HCT116 (cell line): ENCODE data around the gene UTP14A. TPM values are rescaled to one million over a fixed set of nuclear protein-coding genes. Genes with fewer than 3 reads are reported as not detected.
"Not testable (repeated sequence)": the region's sequence is repeated elsewhere in the genome, so short reads cannot be mapped to it uniquely, and the experiment has no call there.

Experiments used
- ATAC-seq: fragments of 200-7000 bp; cut with Tn5 transposase; 2 replicates; pipeline ENCODE4 v1.9.1; 2020; ENCODE audit warnings: mild to moderate bottlenecking, moderate library complexity
- BruUV-seq: library from RNA; stranded (reverse); fragments of 400-500 nt; replicated peaks from 2 replicates; lab custom pipeline; 2021; lab: Mats Ljungman, UMichigan
- CTCF ChIA-PET: fragments of 300-600 bp; sonication (Branson Sonifier 250); formaldehyde crosslinking; loops from one replicate; lab custom pipeline; 2021; ENCODE audit warnings: antibody characterized with exemption; lab: Charles Lee
- POLR2A ChIA-PET: fragments of 300-600, 350-600 bp; sonication (Branson Sonifier 250); formaldehyde crosslinking; loops from one replicate; lab custom pipeline; 2021; ENCODE audit warnings: antibody characterized with exemption; lab: Charles Lee
- RAD21 ChIA-PET, 2 experiments: fragments of 300-600 bp; sonication (Branson Sonifier 250); formaldehyde crosslinking; loops; one replicate each; lab custom pipeline; 2023; ENCODE audit warnings: low total read pairs in 2 of 2; ENCODE audit not compliant: uncharacterized antibody in 2 of 2, unreplicated experiment in 2 of 2, low non-redundant PET in 1 of 2; lab: Charles Lee
- DNase-seq: peaks from one replicate; pipeline ENCODE4 v3.0.0-alpha.2; 2010; ENCODE audit warnings: low read depth, low spot score
- H2AFZ ChIP-seq: fragments of 200-600 bp; shearing (Covaris generic), sonication (generic); 2 replicates; pipeline ENCODE4 v1.6.1; 2017; ENCODE audit warnings: low read depth, mixed run types, mixed read lengths, antibody characterized with exemption, low read length; ENCODE audit not compliant: poor library complexity, severe bottlenecking
- H3K27ac ChIP-seq: 2 replicates; pipeline ENCODE4 v1.5.1; 2012; ENCODE audit warnings: low read depth, low read length
- H3K27me3 ChIP-seq: fragments of 200-600 bp; sonication (generic); 2 replicates; pipeline ENCODE4 v1.6.1; 2016; ENCODE audit warnings: mixed run types, low read length, mixed read lengths; ENCODE audit not compliant: insufficient read depth
- H3K36me3 ChIP-seq, 2 experiments: fragments of 200-500 bp in 1 of 2; fragments of 200-600 bp in 1 of 2; sonication (Bioruptor generic) in 1 of 2; sonication (generic) in 1 of 2; 2 replicates each; pipeline versions ENCODE4 v1.5.1 to v1.6.1; 2014 to 2016; ENCODE audit warnings: low read length in 2 of 2, inconsistent platforms in 1 of 2, mixed read lengths in 1 of 2, mixed run types in 1 of 2; ENCODE audit not compliant: insufficient read depth in 2 of 2, control insufficient read depth in 1 of 2
- H3K4me1 ChIP-seq, 2 experiments: fragments of 200-600 bp in 1 of 2; sonication (generic) in 1 of 2; 2 replicates each; pipeline versions ENCODE4 v1.5.1 to v1.6.1; 2012 to 2017; ENCODE audit warnings: low read length in 2 of 2, inconsistent platforms in 1 of 2, mild to moderate bottlenecking in 1 of 2, mixed read lengths in 1 of 2, mixed run types in 1 of 2, moderate library complexity in 1 of 2; ENCODE audit not compliant: insufficient read depth in 2 of 2, control insufficient read depth in 1 of 2
- H3K4me2 ChIP-seq: fragments of 200-600 bp; sonication (generic); 2 replicates; pipeline ENCODE4 v1.6.1; 2017; ENCODE audit warnings: mixed run types, low read length, mixed read lengths
- H3K4me3 ChIP-seq, 2 experiments: fragments of 200-600 bp in 1 of 2; sonication (generic) in 1 of 2; replicated peaks in 1 of 2; 2 replicates each; pipeline ENCODE4 v1.5.1; 2011 to 2016; ENCODE audit warnings: low read length in 2 of 2, control low read depth in 1 of 2, low read depth in 1 of 2, mild to moderate bottlenecking in 1 of 2, mixed read lengths in 1 of 2, mixed run types in 1 of 2
- H3K79me2 ChIP-seq: fragments of 200-600 bp; sonication (generic); 2 replicates; pipeline ENCODE4 v1.6.1; 2017; ENCODE audit warnings: mild to moderate bottlenecking, mixed run types, low read length, moderate library complexity, mixed read lengths; ENCODE audit not compliant: insufficient read depth
- H3K9ac ChIP-seq: fragments of 200-600 bp; sonication (generic); 2 replicates; pipeline ENCODE4 v1.6.1; 2016; ENCODE audit warnings: low read length, mixed read lengths
- H3K9me2 ChIP-seq: fragments of 200-600 bp; sonication (generic), shearing (Covaris generic); 2 replicates; pipeline ENCODE4 v1.6.1; 2017; ENCODE audit warnings: mixed run types, mild to moderate bottlenecking, moderate library complexity; ENCODE audit not compliant: insufficient read depth
- H3K9me3 ChIP-seq, 2 experiments: fragments of 200-500 bp in 1 of 2; fragments of 200-600 bp in 1 of 2; sonication (Bioruptor generic) in 1 of 2; sonication (generic) in 1 of 2; 2 replicates each; pipeline ENCODE4 v1.6.1; 2014 to 2017; ENCODE audit warnings: low read length in 2 of 2, mixed read lengths in 2 of 2, inconsistent platforms in 1 of 2, low read depth in 1 of 2, mild to moderate bottlenecking in 1 of 2, mixed run types in 1 of 2, moderate library complexity in 1 of 2; ENCODE audit not compliant: control insufficient read depth in 1 of 2, insufficient read depth in 1 of 2
- H4K20me1 ChIP-seq: fragments of 200-600 bp; sonication (generic), shearing (Covaris generic); 2 replicates; pipeline ENCODE4 v1.6.1; 2017; ENCODE audit warnings: mixed run types, mild to moderate bottlenecking, moderate library complexity; ENCODE audit not compliant: insufficient read depth
- EGR1 ChIP-seq: IDR thresholded peaks from 2 replicates; pipeline ENCODE4 v1.6.1; 2012; ENCODE audit warnings: low read depth
- ELF1 ChIP-seq: IDR thresholded peaks from 2 replicates; pipeline ENCODE4 v1.6.1; 2012; ENCODE audit warnings: low read depth, borderline replicate concordance
- POLR2A ChIP-seq: IDR thresholded peaks from 2 replicates; pipeline ENCODE4 v1.7.0; 2011; ENCODE audit warnings: borderline replicate concordance; ENCODE audit not compliant: insufficient read depth, insufficient read length; ENCODE audit errors: extremely low read depth
- SRF ChIP-seq: IDR thresholded peaks from 2 replicates; pipeline ENCODE4 v1.6.1; 2012; ENCODE audit warnings: low read depth
- YY1 ChIP-seq: IDR thresholded peaks from 2 replicates; pipeline ENCODE4 v1.6.1; 2011; ENCODE audit warnings: low read length, low read depth, moderate library complexity, mild to moderate bottlenecking; ENCODE audit not compliant: insufficient replicate concordance; ENCODE audit errors: extremely low read depth
- ZFX ChIP-seq: fragments of 450-650 bp; IDR thresholded peaks from 2 replicates; pipeline ENCODE4 v1.6.1; 2017
- ZNF274 ChIP-seq: fragments of 200-500 bp; sonication (Bioruptor generic); IDR thresholded peaks from 2 replicates; pipeline ENCODE4 v1.6.1; 2014; ENCODE audit warnings: mild to moderate bottlenecking, low read depth, low read length, inconsistent platforms
- intact Hi-C: fragments of 100-400 bp; cut with micrococcal nuclease; formaldehyde crosslinking; loops from 2 replicates; pipeline ENCODE4 v1.10.0; 2022
- total RNA-seq: library from RNA; stranded (reverse); gene quantifications from one replicate; pipeline ENCODE4 v1.2.1, GENCODE V29; 2021; ENCODE audit not compliant: unreplicated experiment
- TF ChIP-seq, protein P1 (sequence below): IDR thresholded peaks from 2 replicates; pipeline ENCODE4 v1.6.1; 2011; ENCODE audit warnings: mild to moderate bottlenecking, low read length, moderate library complexity; ENCODE audit not compliant: insufficient replicate concordance; ENCODE audit errors: extremely low read depth
- TF ChIP-seq, protein P2 (sequence below), 3 experiments: fragments of 200-600 bp in 1 of 3; sonication (generic) in 1 of 3; IDR thresholded peaks in 2 of 3; conservative IDR thresholded peaks in 1 of 3; 2 replicates each; pipeline ENCODE4 v1.5.1; 2012 to 2017; ENCODE audit warnings: low read depth in 2 of 3, low read length in 2 of 3, antibody characterized with exemption in 1 of 3, borderline replicate concordance in 1 of 3, control low read depth in 1 of 3, mild to moderate bottlenecking in 1 of 3, mixed read lengths in 1 of 3, mixed run types in 1 of 3, moderate library complexity in 1 of 3; ENCODE audit not compliant: insufficient read depth in 1 of 3
- TF ChIP-seq, protein P3 (sequence below): IDR thresholded peaks from 2 replicates; pipeline ENCODE4 v1.6.1; 2012

Gene UTP14A
- total RNA-seq, 1 experiment from 2014 or later: 28.3 TPM

- intact Hi-C loops, H3K79me2 ChIP-seq, BruUV-seq, H3K4me2 ChIP-seq, H4K20me1 ChIP-seq, H2AFZ ChIP-seq, H3K4me3 ChIP-seq, H3K27ac ChIP-seq, H3K27me3 ChIP-seq, H3K4me1 ChIP-seq, ATAC-seq, H3K36me3 ChIP-seq, DNase-seq, H3K9me3 ChIP-seq, H3K9me2 ChIP-seq, RAD21 ChIA-PET, CTCF ChIA-PET, H3K9ac ChIP-seq, POLR2A ChIA-PET: not testable (repeated sequence)
Observed at GRCh38 chrX:129859134-129859533, 46.8 kb upstream of the UTP14A start.

GRCh38 chrX:129866321-129866720 is 39.6 kb upstream of the UTP14A start:
- H4K20me1 ChIP-seq, CTCF ChIA-PET, H3K4me2 ChIP-seq, ATAC-seq, H3K4me3 ChIP-seq, DNase-seq, intact Hi-C loops, H3K36me3 ChIP-seq, H3K4me1 ChIP-seq, H3K27ac ChIP-seq, H3K9ac ChIP-seq, BruUV-seq, POLR2A ChIA-PET, H2AFZ ChIP-seq, H3K9me3 ChIP-seq, H3K79me2 ChIP-seq, RAD21 ChIA-PET, H3K27me3 ChIP-seq, H3K9me2 ChIP-seq: not testable (repeated sequence)

GRCh38 chrX:129872524-129872923 is 33.4 kb upstream of the UTP14A start:
- Histone ChIP-seq H3K9me2 (no peaks in the 10 kb centered on the region), H3K79me2 (no peaks in the 10 kb centered on the region), H2AFZ (no peak overlapping the region), H3K27ac (no peak overlapping the region), H3K4me3 (no peak overlapping the region), H3K27me3 (no peaks in the 10 kb centered on the region), H3K4me2 (no peak overlapping the region), H3K4me1 (peaks cover 4 to 11% of the 10 kb centered on the region in 2 experiments; a peak in 3 of 4 replicates), H3K9me3 (no peaks in the 10 kb centered on the region), H4K20me1 (no peaks in the 10 kb centered on the region), H3K36me3 (no peaks in the 10 kb centered on the region), H3K9ac (no peak overlapping the region)
- RAD21 ChIA-PET: no interaction called here
- intact Hi-C loops: no loop called here
- ATAC-seq (no peak), DNase-seq (no peak)
- no TSS peak for BruUV-seq
- POLR2A ChIA-PET: no interaction called here
- CTCF ChIA-PET: no interaction called here
- TF ChIP-seq, protein P1, sequence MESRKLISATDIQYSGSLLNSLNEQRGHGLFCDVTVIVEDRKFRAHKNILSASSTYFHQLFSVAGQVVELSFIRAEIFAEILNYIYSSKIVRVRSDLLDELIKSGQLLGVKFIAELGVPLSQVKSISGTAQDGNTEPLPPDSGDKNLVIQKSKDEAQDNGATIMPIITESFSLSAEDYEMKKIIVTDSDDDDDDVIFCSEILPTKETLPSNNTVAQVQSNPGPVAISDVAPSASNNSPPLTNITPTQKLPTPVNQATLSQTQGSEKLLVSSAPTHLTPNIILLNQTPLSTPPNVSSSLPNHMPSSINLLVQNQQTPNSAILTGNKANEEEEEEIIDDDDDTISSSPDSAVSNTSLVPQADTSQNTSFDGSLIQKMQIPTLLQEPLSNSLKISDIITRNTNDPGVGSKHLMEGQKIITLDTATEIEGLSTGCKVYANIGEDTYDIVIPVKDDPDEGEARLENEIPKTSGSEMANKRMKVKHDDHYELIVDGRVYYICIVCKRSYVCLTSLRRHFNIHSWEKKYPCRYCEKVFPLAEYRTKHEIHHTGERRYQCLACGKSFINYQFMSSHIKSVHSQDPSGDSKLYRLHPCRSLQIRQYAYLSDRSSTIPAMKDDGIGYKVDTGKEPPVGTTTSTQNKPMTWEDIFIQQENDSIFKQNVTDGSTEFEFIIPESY: no peak
- TF ChIP-seq, protein P2, sequence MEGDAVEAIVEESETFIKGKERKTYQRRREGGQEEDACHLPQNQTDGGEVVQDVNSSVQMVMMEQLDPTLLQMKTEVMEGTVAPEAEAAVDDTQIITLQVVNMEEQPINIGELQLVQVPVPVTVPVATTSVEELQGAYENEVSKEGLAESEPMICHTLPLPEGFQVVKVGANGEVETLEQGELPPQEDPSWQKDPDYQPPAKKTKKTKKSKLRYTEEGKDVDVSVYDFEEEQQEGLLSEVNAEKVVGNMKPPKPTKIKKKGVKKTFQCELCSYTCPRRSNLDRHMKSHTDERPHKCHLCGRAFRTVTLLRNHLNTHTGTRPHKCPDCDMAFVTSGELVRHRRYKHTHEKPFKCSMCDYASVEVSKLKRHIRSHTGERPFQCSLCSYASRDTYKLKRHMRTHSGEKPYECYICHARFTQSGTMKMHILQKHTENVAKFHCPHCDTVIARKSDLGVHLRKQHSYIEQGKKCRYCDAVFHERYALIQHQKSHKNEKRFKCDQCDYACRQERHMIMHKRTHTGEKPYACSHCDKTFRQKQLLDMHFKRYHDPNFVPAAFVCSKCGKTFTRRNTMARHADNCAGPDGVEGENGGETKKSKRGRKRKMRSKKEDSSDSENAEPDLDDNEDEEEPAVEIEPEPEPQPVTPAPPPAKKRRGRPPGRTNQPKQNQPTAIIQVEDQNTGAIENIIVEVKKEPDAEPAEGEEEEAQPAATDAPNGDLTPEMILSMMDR (IDR thresholded peaks at IDR 0.05 in 2 of 3, conservative IDR thresholded peaks at IDR 0.05 in 1 of 3; ENCODE audit: borderline replicate concordance in 1 of 3, insufficient read depth in 1 of 3, low read depth in 2 of 3, low read length in 2 of 3): no peak
- TF ChIP-seq ZFX: no peak
- no peak for TF ChIP-seq ELF1
- TF ChIP-seq EGR1: no peak
- TF ChIP-seq POLR2A: no peak
- TF ChIP-seq, protein P3, sequence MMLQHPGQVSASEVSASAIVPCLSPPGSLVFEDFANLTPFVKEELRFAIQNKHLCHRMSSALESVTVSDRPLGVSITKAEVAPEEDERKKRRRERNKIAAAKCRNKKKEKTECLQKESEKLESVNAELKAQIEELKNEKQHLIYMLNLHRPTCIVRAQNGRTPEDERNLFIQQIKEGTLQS: no peak
- TF ChIP-seq SRF: no peak
- TF ChIP-seq ZNF274: no peak
- no peak for TF ChIP-seq YY1
